ENCODE data around the gene MYO9A. TPM values are rescaled to one million over a fixed set of nuclear protein-coding genes. Genes with fewer than 3 reads are reported as not detected.
"Not testable (repeated sequence)": the region's sequence is repeated elsewhere in the genome, so short reads cannot be mapped to it uniquely, and the experiment has no call there.

The MYO9A gene
- total RNA-seq, 1 experiment from 2014 or later, result 41.6 TPM

DNA sequence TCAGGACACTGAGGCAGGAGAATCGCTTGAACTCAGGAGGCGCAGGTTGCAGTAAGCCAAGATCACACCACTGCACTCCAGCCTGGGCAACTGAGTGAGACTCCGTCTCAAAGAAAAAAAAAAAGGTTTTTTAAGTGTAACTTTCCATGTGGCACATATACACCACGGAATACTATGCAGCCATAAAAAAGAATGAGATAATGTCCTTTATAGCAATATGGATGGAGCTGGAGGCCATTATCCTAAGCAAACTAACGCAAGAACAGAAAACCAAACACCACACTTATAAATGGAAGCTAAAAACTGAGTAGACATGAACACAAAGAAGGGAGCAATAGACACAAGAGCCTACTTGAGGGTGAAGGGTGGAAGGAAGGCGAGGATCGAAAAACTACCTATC, 64.7 kb downstream of the MYO9A start:
- H3K9me3 ChIP-seq (ENCODE audit: control insufficient read depth, insufficient read depth, low read depth, low read length); DNase-seq (ENCODE audit: low read depth, low spot score); H3K36me3 ChIP-seq (ENCODE audit: control insufficient read depth, insufficient read depth, low read length); H3K27ac ChIP-seq (ENCODE audit: low read length); H3K27me3 ChIP-seq (ENCODE audit: control insufficient read depth, insufficient read depth, low read length); CTCF ChIA-PET; in situ Hi-C loops (cut with HindIII; ENCODE audit: low pct_unique_long_range_greater_than_20kb, low sequenced_read_pairs); BruUV-seq (replicated peaks); H3K4me3 ChIP-seq (ENCODE audit: low read depth in 2 of 2, low read length in 2 of 2); ATAC-seq; H3K4me1 ChIP-seq (ENCODE audit: control insufficient read depth, insufficient read depth, low read length); intact Hi-C loops (cut with micrococcal nuclease; ENCODE audit: unreplicated experiment): not testable (repeated sequence)
- POLR2A ChIA-PET, result interaction anchor here (0.7 kb wide), 1 partner anchor 56 kb away, joined by 3 read pairs; no protein-coding TSS in a partner anchor

DNA sequence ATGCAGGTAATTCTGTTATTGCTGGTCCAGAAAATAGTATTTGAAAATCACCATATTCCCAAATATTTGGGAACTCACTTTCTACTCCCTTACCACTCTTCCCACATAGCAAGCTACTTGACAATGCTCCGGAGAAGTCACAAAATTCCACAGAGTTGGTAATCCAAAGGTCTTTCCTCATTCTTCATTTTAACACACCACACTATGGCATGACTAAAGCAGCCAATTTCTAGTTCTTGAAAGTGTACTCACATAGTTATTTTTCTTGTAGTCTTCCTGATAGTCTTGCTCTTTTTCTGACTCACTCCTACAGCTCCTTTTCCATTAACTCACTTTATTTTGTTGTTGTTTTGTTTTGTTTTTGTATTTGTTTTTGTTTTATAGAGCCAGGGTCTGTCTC, 67.2 kb downstream of the MYO9A start:
- POLR2A ChIA-PET, result interaction anchor here (0.5 kb wide), 1 partner anchor 214 kb away, joined by 3 read pairs; no protein-coding TSS in a partner anchor
- in situ Hi-C loops (cut with HindIII; ENCODE audit: low pct_unique_long_range_greater_than_20kb, low sequenced_read_pairs) (no loop called here), intact Hi-C loops (cut with micrococcal nuclease; ENCODE audit: unreplicated experiment) (no loop called here)
- CTCF ChIA-PET, result no interaction called here
- ATAC-seq (no peak), DNase-seq (ENCODE audit: low read depth, low spot score) (no peak)
- no peak overlapping the region for H3K27ac ChIP-seq (ENCODE audit: low read length)
- no peaks in the 10 kb centered on the region for H3K9me3 ChIP-seq (ENCODE audit: control insufficient read depth, insufficient read depth, low read depth, low read length)
- H3K4me3 ChIP-seq (ENCODE audit: low read depth in 2 of 2, low read length in 2 of 2), result no peak overlapping the region
- H3K4me1 ChIP-seq (ENCODE audit: control insufficient read depth, insufficient read depth, low read length), result no peaks in the 10 kb centered on the region; the same call in 1 of the 2 replicates
- 0 out of 2 replicates have a peak, but pooled peaks cover 3% of the 10 kb centered on the region for H3K36me3 ChIP-seq (ENCODE audit: control insufficient read depth, insufficient read depth, low read length)
- TF ChIP-seq, protein P1, sequence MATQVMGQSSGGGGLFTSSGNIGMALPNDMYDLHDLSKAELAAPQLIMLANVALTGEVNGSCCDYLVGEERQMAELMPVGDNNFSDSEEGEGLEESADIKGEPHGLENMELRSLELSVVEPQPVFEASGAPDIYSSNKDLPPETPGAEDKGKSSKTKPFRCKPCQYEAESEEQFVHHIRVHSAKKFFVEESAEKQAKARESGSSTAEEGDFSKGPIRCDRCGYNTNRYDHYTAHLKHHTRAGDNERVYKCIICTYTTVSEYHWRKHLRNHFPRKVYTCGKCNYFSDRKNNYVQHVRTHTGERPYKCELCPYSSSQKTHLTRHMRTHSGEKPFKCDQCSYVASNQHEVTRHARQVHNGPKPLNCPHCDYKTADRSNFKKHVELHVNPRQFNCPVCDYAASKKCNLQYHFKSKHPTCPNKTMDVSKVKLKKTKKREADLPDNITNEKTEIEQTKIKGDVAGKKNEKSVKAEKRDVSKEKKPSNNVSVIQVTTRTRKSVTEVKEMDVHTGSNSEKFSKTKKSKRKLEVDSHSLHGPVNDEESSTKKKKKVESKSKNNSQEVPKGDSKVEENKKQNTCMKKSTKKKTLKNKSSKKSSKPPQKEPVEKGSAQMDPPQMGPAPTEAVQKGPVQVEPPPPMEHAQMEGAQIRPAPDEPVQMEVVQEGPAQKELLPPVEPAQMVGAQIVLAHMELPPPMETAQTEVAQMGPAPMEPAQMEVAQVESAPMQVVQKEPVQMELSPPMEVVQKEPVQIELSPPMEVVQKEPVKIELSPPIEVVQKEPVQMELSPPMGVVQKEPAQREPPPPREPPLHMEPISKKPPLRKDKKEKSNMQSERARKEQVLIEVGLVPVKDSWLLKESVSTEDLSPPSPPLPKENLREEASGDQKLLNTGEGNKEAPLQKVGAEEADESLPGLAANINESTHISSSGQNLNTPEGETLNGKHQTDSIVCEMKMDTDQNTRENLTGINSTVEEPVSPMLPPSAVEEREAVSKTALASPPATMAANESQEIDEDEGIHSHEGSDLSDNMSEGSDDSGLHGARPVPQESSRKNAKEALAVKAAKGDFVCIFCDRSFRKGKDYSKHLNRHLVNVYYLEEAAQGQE (IDR thresholded peaks at IDR 0.05; ENCODE audit: insufficient read depth in 1 of 2, low read depth in 2 of 2, low read length in 1 of 2), result no peak
- TF ChIP-seq POLR2AphosphoS5 (IDR thresholded peaks at IDR 0.05; ENCODE audit: low read depth, low read length), result no peak
- no peak for TF ChIP-seq SIN3A (IDR thresholded peaks at IDR 0.05; ENCODE audit: borderline replicate concordance, insufficient read depth, low read depth, low read length)
- TF ChIP-seq, protein P2, sequence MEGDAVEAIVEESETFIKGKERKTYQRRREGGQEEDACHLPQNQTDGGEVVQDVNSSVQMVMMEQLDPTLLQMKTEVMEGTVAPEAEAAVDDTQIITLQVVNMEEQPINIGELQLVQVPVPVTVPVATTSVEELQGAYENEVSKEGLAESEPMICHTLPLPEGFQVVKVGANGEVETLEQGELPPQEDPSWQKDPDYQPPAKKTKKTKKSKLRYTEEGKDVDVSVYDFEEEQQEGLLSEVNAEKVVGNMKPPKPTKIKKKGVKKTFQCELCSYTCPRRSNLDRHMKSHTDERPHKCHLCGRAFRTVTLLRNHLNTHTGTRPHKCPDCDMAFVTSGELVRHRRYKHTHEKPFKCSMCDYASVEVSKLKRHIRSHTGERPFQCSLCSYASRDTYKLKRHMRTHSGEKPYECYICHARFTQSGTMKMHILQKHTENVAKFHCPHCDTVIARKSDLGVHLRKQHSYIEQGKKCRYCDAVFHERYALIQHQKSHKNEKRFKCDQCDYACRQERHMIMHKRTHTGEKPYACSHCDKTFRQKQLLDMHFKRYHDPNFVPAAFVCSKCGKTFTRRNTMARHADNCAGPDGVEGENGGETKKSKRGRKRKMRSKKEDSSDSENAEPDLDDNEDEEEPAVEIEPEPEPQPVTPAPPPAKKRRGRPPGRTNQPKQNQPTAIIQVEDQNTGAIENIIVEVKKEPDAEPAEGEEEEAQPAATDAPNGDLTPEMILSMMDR (IDR thresholded peaks at IDR 0.05), result no peak
- no peak for TF ChIP-seq TCF7L2 (IDR thresholded peaks at IDR 0.05; ENCODE audit: low read depth, low read length)
- no TSS peak for BruUV-seq (replicated peaks)
- no peaks in the 10 kb centered on the region for H3K27me3 ChIP-seq (ENCODE audit: control insufficient read depth, insufficient read depth, low read length)

DNA sequence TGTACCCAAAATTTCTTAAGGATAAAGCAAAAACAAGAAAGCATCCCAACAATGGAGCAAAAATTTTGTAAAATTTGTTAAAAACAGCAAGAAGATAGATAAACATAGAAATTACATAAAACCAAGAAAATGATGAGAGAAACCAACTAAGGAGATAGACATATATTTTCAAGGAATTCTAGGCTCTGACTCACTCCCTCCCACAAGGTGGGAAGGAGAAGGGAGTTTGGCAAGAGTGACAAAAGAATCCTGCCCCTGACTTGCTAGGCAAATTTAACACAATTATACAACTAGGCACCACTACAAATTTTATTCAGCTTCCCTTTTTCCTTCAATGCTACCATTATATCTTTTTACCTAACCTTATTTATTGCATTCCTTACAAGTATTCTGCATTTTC, 70.9 kb downstream of the MYO9A start:
- no peak for ATAC-seq
- in situ Hi-C loops (cut with HindIII; ENCODE audit: low pct_unique_long_range_greater_than_20kb, low sequenced_read_pairs), result no loop called here
- BruUV-seq (replicated peaks), result no TSS peak
- H3K36me3 ChIP-seq (ENCODE audit: control insufficient read depth, insufficient read depth, low read length), result 0 out of 2 replicates have a peak, but pooled peaks cover 3% of the 10 kb centered on the region
- no peaks in the 10 kb centered on the region for H3K27me3 ChIP-seq (ENCODE audit: control insufficient read depth, insufficient read depth, low read length)
- ChIA-PET CTCF (no interaction called here), POLR2A (no interaction called here)
- intact Hi-C loops (cut with micrococcal nuclease; ENCODE audit: unreplicated experiment), result no loop called here
- no peaks in the 10 kb centered on the region for H3K9me3 ChIP-seq (ENCODE audit: control insufficient read depth, insufficient read depth, low read depth, low read length)
- no peak for DNase-seq (ENCODE audit: low read depth, low spot score)
- no peak for TF ChIP-seq TCF7L2 (IDR thresholded peaks at IDR 0.05; ENCODE audit: low read depth, low read length)
- TF ChIP-seq, protein P2 (IDR thresholded peaks at IDR 0.05), result no peak
- TF ChIP-seq SIN3A (IDR thresholded peaks at IDR 0.05; ENCODE audit: borderline replicate concordance, insufficient read depth, low read depth, low read length), result no peak
- TF ChIP-seq POLR2AphosphoS5 (IDR thresholded peaks at IDR 0.05; ENCODE audit: low read depth, low read length), result no peak
- TF ChIP-seq, protein P1 (IDR thresholded peaks at IDR 0.05; ENCODE audit: insufficient read depth in 1 of 2, low read depth in 2 of 2, low read length in 1 of 2), result no peak
- no peak overlapping the region for H3K27ac ChIP-seq (ENCODE audit: low read length)
- no peak overlapping the region for H3K4me3 ChIP-seq (ENCODE audit: low read depth in 2 of 2, low read length in 2 of 2)
- no peaks in the 10 kb centered on the region; the same call in 1 of the 2 replicates for H3K4me1 ChIP-seq (ENCODE audit: control insufficient read depth, insufficient read depth, low read length)

All from Panc1 (cell line).